Progenitor cell of endocrine pancreas (in vitro differentiated cells): ENCODE measurements around the gene AMIGO2. TPM values are rescaled to one million over a fixed set of nuclear protein-coding genes. Genes with fewer than 3 reads are reported as not detected.
A peak's percentile ranks its signal among the peaks of the same experiment; 100 is the strongest.

ENCODE experiments used
- DNase-seq: peaks from one replicate; pipeline ENCODE4 v3.0.0; 2021; ENCODE audit warnings: low spot score; ENCODE audit not compliant: unreplicated experiment
- H3K27ac Mint-ChIP-seq: 2 replicates; pipeline ENCODE4 v1.8.0; 2021; ENCODE audit warnings: mild to moderate bottlenecking, moderate library complexity, mixed read lengths
- H3K27me3 Mint-ChIP-seq: 2 replicates; pipeline ENCODE4 v1.8.0; 2021; ENCODE audit warnings: mixed read lengths
- H3K36me3 Mint-ChIP-seq: 2 replicates; pipeline ENCODE4 v1.8.0; 2022; ENCODE audit warnings: mixed read lengths; ENCODE audit not compliant: insufficient read depth
- H3K4me1 Mint-ChIP-seq: 2 replicates; pipeline ENCODE4 v1.8.0; 2021; ENCODE audit warnings: low read depth, mixed read lengths
- H3K4me3 Mint-ChIP-seq: 2 replicates; pipeline ENCODE4 v1.8.0; 2021; ENCODE audit warnings: low read depth, mild to moderate bottlenecking, moderate library complexity, mixed read lengths
- H3K9me3 Mint-ChIP-seq: 2 replicates; pipeline ENCODE4 v1.8.0; 2021; ENCODE audit warnings: low read depth, mixed read lengths
- total RNA-seq: library from RNA; stranded (reverse); gene quantifications from 2 replicates; pipeline ENCODE4 v1.2.1, GENCODE V29; 2021
- TF ChIP-seq, protein P1 (sequence below): fragments of 200-600 bp; sonication (generic); IDR thresholded peaks from one replicate; pipeline ENCODE4 v1.5.0; 2021; ENCODE audit warnings: antibody characterized with exemption, mild to moderate bottlenecking; ENCODE audit not compliant: unreplicated experiment

The AMIGO2 gene
- total RNA-seq, 1 donor from 2014 or later: 10.7 TPM

DNA sequence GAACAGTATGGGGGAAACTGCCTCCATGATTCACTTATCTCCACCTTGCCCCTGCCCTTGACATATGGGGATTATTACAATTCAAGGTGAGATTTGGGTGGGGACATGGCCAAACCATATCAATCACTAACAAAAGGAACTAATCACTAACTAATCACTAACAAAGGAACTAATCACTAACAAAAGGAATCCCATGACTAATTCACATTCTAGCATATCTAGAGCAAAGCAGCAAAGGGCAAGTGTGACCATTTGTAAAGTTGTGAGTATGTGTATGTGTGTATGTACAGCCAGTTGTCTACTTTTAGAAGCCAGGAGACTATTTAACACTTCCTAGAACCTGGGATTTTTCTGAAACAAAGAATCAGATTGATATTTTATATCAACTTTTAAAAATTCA is 31.2 kb downstream of the AMIGO2 start:
- TF ChIP-seq, protein P1, sequence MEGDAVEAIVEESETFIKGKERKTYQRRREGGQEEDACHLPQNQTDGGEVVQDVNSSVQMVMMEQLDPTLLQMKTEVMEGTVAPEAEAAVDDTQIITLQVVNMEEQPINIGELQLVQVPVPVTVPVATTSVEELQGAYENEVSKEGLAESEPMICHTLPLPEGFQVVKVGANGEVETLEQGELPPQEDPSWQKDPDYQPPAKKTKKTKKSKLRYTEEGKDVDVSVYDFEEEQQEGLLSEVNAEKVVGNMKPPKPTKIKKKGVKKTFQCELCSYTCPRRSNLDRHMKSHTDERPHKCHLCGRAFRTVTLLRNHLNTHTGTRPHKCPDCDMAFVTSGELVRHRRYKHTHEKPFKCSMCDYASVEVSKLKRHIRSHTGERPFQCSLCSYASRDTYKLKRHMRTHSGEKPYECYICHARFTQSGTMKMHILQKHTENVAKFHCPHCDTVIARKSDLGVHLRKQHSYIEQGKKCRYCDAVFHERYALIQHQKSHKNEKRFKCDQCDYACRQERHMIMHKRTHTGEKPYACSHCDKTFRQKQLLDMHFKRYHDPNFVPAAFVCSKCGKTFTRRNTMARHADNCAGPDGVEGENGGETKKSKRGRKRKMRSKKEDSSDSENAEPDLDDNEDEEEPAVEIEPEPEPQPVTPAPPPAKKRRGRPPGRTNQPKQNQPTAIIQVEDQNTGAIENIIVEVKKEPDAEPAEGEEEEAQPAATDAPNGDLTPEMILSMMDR: no peak
- Mint-ChIP-seq H3K4me3 (no peak overlapping the region), H3K27ac (no peak overlapping the region), H3K4me1 (no peaks in the 10 kb centered on the region), H3K9me3 (peaks cover 26% of the 10 kb centered on the region), H3K27me3 (no peaks in the 10 kb centered on the region), H3K36me3 (peaks cover 2% of the 10 kb centered on the region)
- DNase-seq: no peak

DNA sequence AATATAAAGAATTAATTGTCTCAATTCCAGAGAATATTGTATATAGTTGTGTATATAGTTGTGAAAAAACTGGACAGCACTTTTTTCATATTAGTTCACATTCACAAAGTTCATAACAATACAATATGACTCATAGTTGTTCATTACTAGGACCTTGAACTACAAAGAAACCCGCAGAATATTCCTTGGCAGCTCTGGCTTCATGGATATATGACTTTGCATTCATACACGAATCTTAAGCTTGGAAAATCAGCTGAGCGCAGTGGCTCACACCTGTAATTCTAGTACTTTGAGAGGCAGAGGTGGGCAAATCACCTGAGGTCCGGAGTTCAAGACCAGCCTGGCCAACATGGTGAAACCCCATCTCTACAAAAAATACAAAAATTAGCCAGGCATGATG is 38.4 kb downstream of the AMIGO2 start:
- Mint-ChIP-seq H3K27me3 (no peaks in the 10 kb centered on the region), H3K9me3 (peaks cover 20% of the 10 kb centered on the region), H3K4me1 (peaks cover 15% of the 10 kb centered on the region), H3K4me3 (no peak overlapping the region), H3K36me3 (peaks cover 5% of the 10 kb centered on the region), H3K27ac (peak overlapping the region; percentile 81)
- DNase-seq: no peak
- TF ChIP-seq, protein P1: no peak

GRCh38 chr12:47039756-47040155 is 40.0 kb downstream of the AMIGO2 start:
- H3K27me3 Mint-ChIP-seq: no peaks in the 10 kb centered on the region
- no peak overlapping the region for H3K27ac Mint-ChIP-seq
- H3K4me3 Mint-ChIP-seq: no peak overlapping the region
- no peak for DNase-seq
- H3K4me1 Mint-ChIP-seq: peaks cover 15% of the 10 kb centered on the region
- H3K9me3 Mint-ChIP-seq: peaks cover 20% of the 10 kb centered on the region
- peaks cover 5% of the 10 kb centered on the region for H3K36me3 Mint-ChIP-seq
- TF ChIP-seq, protein P1: no peak

DNA sequence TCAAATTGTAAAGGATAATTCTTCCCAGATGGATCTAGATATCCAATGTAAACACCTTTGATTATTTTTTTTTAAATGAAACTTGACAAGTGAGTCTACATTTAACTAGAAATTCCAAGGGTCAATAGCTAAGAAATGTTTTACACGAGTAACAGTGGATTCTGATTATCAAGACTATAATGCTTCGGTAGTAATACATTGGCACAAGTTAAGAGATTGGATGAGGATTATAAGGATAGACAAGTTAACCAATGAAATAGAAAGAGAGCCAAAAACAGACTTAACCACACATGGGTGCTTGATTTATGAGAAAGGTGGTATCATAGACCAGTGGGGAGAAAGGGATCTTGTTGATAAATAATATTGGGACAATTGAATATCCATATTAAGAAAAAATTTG is 40.7 kb downstream of the AMIGO2 start:
- Mint-ChIP-seq H3K36me3 (peaks cover 5% of the 10 kb centered on the region), H3K9me3 (peaks cover 20% of the 10 kb centered on the region), H3K27ac (no peak overlapping the region), H3K4me1 (peaks cover 18% of the 10 kb centered on the region), H3K4me3 (no peak overlapping the region), H3K27me3 (no peaks in the 10 kb centered on the region)
- TF ChIP-seq, protein P1: no peak
- DNase-seq: no peak

- Mint-ChIP-seq H3K27me3 (no peaks in the 10 kb centered on the region), H3K27ac (peak overlapping the region; percentile 80), H3K36me3 (peaks cover 5% of the 10 kb centered on the region), H3K9me3 (peaks cover 20% of the 10 kb centered on the region), H3K4me1 (peaks cover 22% of the 10 kb centered on the region), H3K4me3 (peak overlapping the region; percentile 47)
- DNase-seq: no peak
- TF ChIP-seq, protein P1: no peak
Observed at GRCh38 chr12:47038270-47038748, 41.5 kb downstream of the AMIGO2 start.
